ENCODE measurements around the gene RPS27L. TPM values are rescaled to one million over a fixed set of nuclear protein-coding genes. Genes with fewer than 3 reads are reported as not detected.

The RPS27L gene
- total RNA-seq, 2 experiments from 2014 or later, result 41.3 to 60.3 TPM

- H2AFZ ChIP-seq (ENCODE audit: low read length), result peak overlapping the region; percentile 94; the same call in 1 of the 2 replicates
- H3K4me3 ChIP-seq (ENCODE audit: low read depth, low read length, poor library complexity, severe bottlenecking), result peak overlapping the region; percentile 79
- no peaks in the 10 kb centered on the region for H3K9me2 ChIP-seq (ENCODE audit: insufficient read depth, low read length)
- BruUV-seq (replicated peaks), result no TSS peak
- no peaks in the 10 kb centered on the region for H4K20me1 ChIP-seq (ENCODE audit: insufficient read depth, low read length)
- H3K9me3 ChIP-seq (ENCODE audit: low read length), result no peaks in the 10 kb centered on the region
- intact Hi-C loops (cut with micrococcal nuclease; ENCODE audit: unreplicated experiment), result loop anchor here (1.0 to 10.0 kb wide), 3 partner anchors 33 to 315 kb away; partner anchors contain the start of genes APH1B, RPS27L and USP3
- peak overlapping the region; percentile 93 for H3K27ac ChIP-seq (ENCODE audit: low read depth, low read length, poor library complexity, severe bottlenecking)
- TF ChIP-seq EZH2phosphoT487 (IDR thresholded peaks at IDR 0.05; ENCODE audit: borderline replicate concordance, low read depth, low read length), result no peak
- TF ChIP-seq, protein P1, sequence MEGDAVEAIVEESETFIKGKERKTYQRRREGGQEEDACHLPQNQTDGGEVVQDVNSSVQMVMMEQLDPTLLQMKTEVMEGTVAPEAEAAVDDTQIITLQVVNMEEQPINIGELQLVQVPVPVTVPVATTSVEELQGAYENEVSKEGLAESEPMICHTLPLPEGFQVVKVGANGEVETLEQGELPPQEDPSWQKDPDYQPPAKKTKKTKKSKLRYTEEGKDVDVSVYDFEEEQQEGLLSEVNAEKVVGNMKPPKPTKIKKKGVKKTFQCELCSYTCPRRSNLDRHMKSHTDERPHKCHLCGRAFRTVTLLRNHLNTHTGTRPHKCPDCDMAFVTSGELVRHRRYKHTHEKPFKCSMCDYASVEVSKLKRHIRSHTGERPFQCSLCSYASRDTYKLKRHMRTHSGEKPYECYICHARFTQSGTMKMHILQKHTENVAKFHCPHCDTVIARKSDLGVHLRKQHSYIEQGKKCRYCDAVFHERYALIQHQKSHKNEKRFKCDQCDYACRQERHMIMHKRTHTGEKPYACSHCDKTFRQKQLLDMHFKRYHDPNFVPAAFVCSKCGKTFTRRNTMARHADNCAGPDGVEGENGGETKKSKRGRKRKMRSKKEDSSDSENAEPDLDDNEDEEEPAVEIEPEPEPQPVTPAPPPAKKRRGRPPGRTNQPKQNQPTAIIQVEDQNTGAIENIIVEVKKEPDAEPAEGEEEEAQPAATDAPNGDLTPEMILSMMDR (conservative IDR thresholded peaks at IDR 0.05; ENCODE audit: low read length), result no peak
- DNase-seq (ENCODE audit: low spot score), result peak; percentile 30
- POLR2A ChIA-PET, result interaction anchor here (0.8 to 2.5 kb wide), 5 partner anchors 28 to 89 kb away, joined by 3 to 13 read pairs (median 6); partner anchors contain the start of gene RPS27L
- H3K36me3 ChIP-seq (ENCODE audit: insufficient read depth, low read length), result no peaks in the 10 kb centered on the region
- peaks cover 56% of the 10 kb centered on the region for H3K4me1 ChIP-seq (ENCODE audit: insufficient read depth, low read length, poor library complexity, severe bottlenecking)
- peak overlapping the region; percentile 89 for H3K4me2 ChIP-seq (ENCODE audit: low read length)
- H3K79me2 ChIP-seq (ENCODE audit: insufficient read depth, low read depth, low read length), result peaks cover 54% of the 10 kb centered on the region
- CTCF ChIA-PET (ENCODE audit: unreplicated experiment), result no interaction called here
Observed at GRCh38 chr15:63189941-63190768, 32.9 kb upstream of the RPS27L start.

- Histone ChIP-seq H3K4me1 (ENCODE audit: insufficient read depth, low read length, poor library complexity, severe bottlenecking) (peaks cover 46% of the 10 kb centered on the region), H2AFZ (ENCODE audit: low read length) (peak within 1 kb of the TSS; percentile 94), H3K9me3 (ENCODE audit: low read length) (no peaks in the 10 kb centered on the region), H3K27ac (ENCODE audit: low read depth, low read length, poor library complexity, severe bottlenecking) (peak within 1 kb of the TSS; percentile 93), H4K20me1 (ENCODE audit: insufficient read depth, low read length) (no peaks in the 10 kb centered on the region), H3K4me2 (ENCODE audit: low read length) (peak within 1 kb of the TSS; percentile 89), H3K4me3 (ENCODE audit: low read depth, low read length, poor library complexity, severe bottlenecking) (peak within 1 kb of the TSS; percentile 79), H3K36me3 (ENCODE audit: insufficient read depth, low read length) (no peaks in the 10 kb centered on the region), H3K79me2 (ENCODE audit: insufficient read depth, low read depth, low read length) (peaks cover 45% of the 10 kb centered on the region), H3K9me2 (ENCODE audit: insufficient read depth, low read length) (no peaks in the 10 kb centered on the region)
- ChIA-PET POLR2A (interaction anchor here (0.6 to 1.2 kb wide), 2 partner anchors 42 to 141 kb away, joined by 3 to 6 read pairs; no protein-coding TSS in a partner anchor), CTCF (ENCODE audit: unreplicated experiment) (interaction anchor here (0.6 kb wide), 1 partner anchor 32 kb away, joined by 5 read pairs; no protein-coding TSS in a partner anchor)
- peak; percentile 96 for DNase-seq (ENCODE audit: low spot score)
- intact Hi-C loops (cut with micrococcal nuclease; ENCODE audit: unreplicated experiment), result loop anchor here (1.0 kb wide), 1 partner anchor 32 kb away; the partner anchor contains the start of gene RPS27L
- TF ChIP-seq, protein P1 (conservative IDR thresholded peaks at IDR 0.05; ENCODE audit: low read length), result no peak
- TF ChIP-seq EZH2phosphoT487 (IDR thresholded peaks at IDR 0.05; ENCODE audit: borderline replicate concordance, low read depth, low read length), result no peak
- no TSS peak for BruUV-seq (replicated peaks)
Observed at GRCh38 chr15:63188926-63189871, 31.9 kb upstream of the RPS27L start, which contains the start of gene RAB8B. Gene RAB8B (plus strand): TSS chr15:63189606. CDS start chr15:63189625, 19 bp downstream.
